Activated CD4-positive, alpha-beta T cell treated with anti-CD3 and anti-CD28 coated beads, Interleukin-2, amount 10 ng/mL, durations not matched to agents 24 days and 14 days (primary cell): ENCODE results near the gene NINJ2. TPM values are rescaled to one million over a fixed set of nuclear protein-coding genes. Genes with fewer than 3 reads are reported as not detected.

Source experiments
- DNase-seq: peaks from one replicate; pipeline ENCODE4 v3.0.0; 2022
- H3K27ac Mint-ChIP-seq: one replicate; pipeline ENCODE4 v1.8.0; 2022; ENCODE audit warnings: mild to moderate bottlenecking, mixed read lengths
- H3K27me3 Mint-ChIP-seq: one replicate; pipeline ENCODE4 v1.8.0; 2022; ENCODE audit warnings: mixed read lengths
- H3K36me3 Mint-ChIP-seq: one replicate; pipeline ENCODE4 v1.8.0; 2022; ENCODE audit warnings: low read depth, mild to moderate bottlenecking, mixed read lengths
- H3K4me1 Mint-ChIP-seq: one replicate; pipeline ENCODE4 v1.8.0; 2021; ENCODE audit warnings: mixed read lengths
- H3K4me3 Mint-ChIP-seq: one replicate; pipeline ENCODE4 v1.8.0; 2022; ENCODE audit warnings: mild to moderate bottlenecking, moderate library complexity, mixed read lengths
- H3K9me3 Mint-ChIP-seq: one replicate; pipeline ENCODE4 v1.8.0; 2021; ENCODE audit warnings: mixed read lengths
- intact Hi-C: fragments of 100-400 bp; cut with micrococcal nuclease; formaldehyde crosslinking; loops from one replicate; pipeline ENCODE4 v1.15.1; 2023
- total RNA-seq: library from RNA; stranded (reverse); gene quantifications from 2 replicates; pipeline ENCODE4 v1.2.3, GENCODE V29; 2022

NINJ2 gene
- total RNA-seq, 1 donor from 2014 or later: 4.8 TPM

DNA sequence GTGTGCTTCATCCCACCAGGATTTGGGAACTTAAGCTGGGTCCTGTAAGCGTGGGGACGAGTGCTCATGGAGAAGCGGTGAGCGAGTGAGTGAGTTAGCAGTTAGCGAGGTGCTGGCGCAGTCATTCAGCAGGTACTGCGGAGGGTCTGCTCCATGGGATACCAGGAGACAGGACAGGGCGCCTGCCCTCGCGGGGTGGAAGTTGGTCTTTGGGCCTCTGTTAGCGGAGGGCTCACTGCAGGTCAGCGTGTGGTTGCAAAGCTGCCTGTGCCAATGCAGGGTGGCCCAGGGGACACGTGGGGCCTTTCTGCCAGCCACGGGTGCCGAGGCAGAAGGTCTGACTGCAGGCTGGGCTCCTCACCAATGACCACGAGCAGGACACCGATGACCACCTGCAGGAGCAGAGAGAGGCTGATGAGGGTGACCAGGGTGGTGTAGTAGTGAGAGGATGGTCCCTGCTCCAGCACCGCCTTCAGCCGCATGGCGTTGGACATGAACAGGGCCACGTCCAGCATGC, 97.6 kb downstream of the NINJ2 start:
- Mint-ChIP-seq H3K27ac (no peak overlapping the region), H3K4me1 (peaks cover 63% of the 10 kb centered on the region), H3K4me3 (no peak overlapping the region), H3K36me3 (peaks cover 8% of the 10 kb centered on the region), H3K27me3 (no peaks in the 10 kb centered on the region), H3K9me3 (no peaks in the 10 kb centered on the region)
- intact Hi-C loops: no loop called here
- no peak for DNase-seq

DNA sequence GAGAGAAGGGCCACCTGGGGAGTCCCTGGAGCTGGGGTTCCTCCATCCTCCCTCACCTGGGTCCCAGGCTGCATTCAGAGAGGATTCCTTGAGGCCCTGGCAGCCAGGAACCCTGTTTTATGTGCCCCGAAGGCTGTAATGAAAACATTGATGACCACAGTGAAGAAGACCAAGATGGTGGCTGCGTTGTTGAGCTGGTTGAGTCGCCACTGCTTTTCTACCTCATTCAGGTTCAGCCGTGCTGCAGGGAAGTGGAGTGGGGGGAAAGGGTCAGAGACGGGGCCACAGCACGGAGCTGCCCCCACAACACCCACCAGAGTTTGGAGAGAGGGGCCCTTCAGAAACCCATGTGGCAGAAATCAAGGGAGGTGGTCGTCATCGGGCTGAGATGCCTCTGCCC, 98.1 kb downstream of the NINJ2 start:
- intact Hi-C loops: no loop called here
- no peak for DNase-seq
- no peaks in the 10 kb centered on the region for H3K9me3 Mint-ChIP-seq
- peak overlapping the region; percentile 40 for H3K27ac Mint-ChIP-seq
- H3K36me3 Mint-ChIP-seq: peaks cover 10% of the 10 kb centered on the region
- peaks cover 63% of the 10 kb centered on the region for H3K4me1 Mint-ChIP-seq
- H3K4me3 Mint-ChIP-seq: no peak overlapping the region
- H3K27me3 Mint-ChIP-seq: no peaks in the 10 kb centered on the region

DNA sequence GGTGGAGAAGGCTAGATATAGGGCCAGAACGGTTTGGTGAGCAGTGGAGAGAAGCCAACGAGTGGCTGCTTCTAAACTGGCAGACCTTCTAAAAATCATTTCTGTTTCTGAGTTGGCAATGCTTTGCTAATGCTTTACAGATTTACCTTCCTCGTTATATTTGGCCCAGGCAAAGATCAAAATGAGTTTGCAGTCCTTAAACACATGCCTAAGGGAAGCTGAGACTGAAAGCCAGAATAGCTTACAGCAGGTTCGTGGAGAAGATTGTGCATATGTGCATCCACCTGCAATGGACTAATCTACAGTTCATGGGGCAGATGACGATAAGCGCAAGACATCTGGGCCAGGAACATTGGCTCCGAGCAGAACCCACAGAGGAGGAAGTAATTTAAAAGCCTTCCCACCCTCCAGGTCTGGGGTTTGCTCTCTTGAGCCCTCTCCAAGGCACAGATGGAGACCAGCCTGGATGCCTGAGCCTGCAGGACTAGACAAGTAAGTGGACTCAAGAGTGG, 99.4 kb downstream of the NINJ2 start:
- peak overlapping the region; percentile 65 for H3K4me3 Mint-ChIP-seq
- peak overlapping the region; percentile 79 for H3K27ac Mint-ChIP-seq
- no peaks in the 10 kb centered on the region for H3K27me3 Mint-ChIP-seq
- H3K9me3 Mint-ChIP-seq: no peaks in the 10 kb centered on the region
- peaks cover 60% of the 10 kb centered on the region for H3K4me1 Mint-ChIP-seq
- intact Hi-C loops: no loop called here
- DNase-seq: no peak
- H3K36me3 Mint-ChIP-seq: peaks cover 21% of the 10 kb centered on the region

GRCh38 chr12:563250-563781, 99.9 kb downstream of the NINJ2 start:
- intact Hi-C loops: no loop called here
- Mint-ChIP-seq H3K27me3 (no peaks in the 10 kb centered on the region), H3K4me1 (peaks cover 55% of the 10 kb centered on the region), H3K36me3 (peaks cover 27% of the 10 kb centered on the region), H3K9me3 (no peaks in the 10 kb centered on the region), H3K4me3 (peak overlapping the region; percentile 65), H3K27ac (peak overlapping the region; percentile 79)
- DNase-seq: peak; percentile 91

- intact Hi-C loops: no loop called here
- H3K9me3 Mint-ChIP-seq: no peaks in the 10 kb centered on the region
- no peaks in the 10 kb centered on the region for H3K27me3 Mint-ChIP-seq
- peak overlapping the region; percentile 65 for H3K4me3 Mint-ChIP-seq
- peaks cover 53% of the 10 kb centered on the region for H3K4me1 Mint-ChIP-seq
- H3K27ac Mint-ChIP-seq: peak overlapping the region; percentile 79
- H3K36me3 Mint-ChIP-seq: peaks cover 27% of the 10 kb centered on the region
- DNase-seq: peak; percentile 73
Observed at GRCh38 chr12:562634-563033, 100.6 kb downstream of the NINJ2 start.

GRCh38 chr12:561908-562593, 101.2 kb downstream of the NINJ2 start:
- H3K4me1 Mint-ChIP-seq: peaks cover 51% of the 10 kb centered on the region
- peaks cover 29% of the 10 kb centered on the region for H3K36me3 Mint-ChIP-seq
- DNase-seq: no peak
- peak overlapping the region; percentile 71 for H3K27ac Mint-ChIP-seq
- intact Hi-C loops: no loop called here
- H3K9me3 Mint-ChIP-seq: no peaks in the 10 kb centered on the region
- H3K4me3 Mint-ChIP-seq: peak overlapping the region; percentile 39
- H3K27me3 Mint-ChIP-seq: no peaks in the 10 kb centered on the region

- Mint-ChIP-seq H3K27ac (peak overlapping the region; percentile 29), H3K36me3 (peaks cover 31% of the 10 kb centered on the region), H3K4me3 (no peak overlapping the region), H3K9me3 (no peaks in the 10 kb centered on the region), H3K4me1 (peaks cover 52% of the 10 kb centered on the region), H3K27me3 (no peaks in the 10 kb centered on the region)
- intact Hi-C loops: no loop called here
- DNase-seq: no peak
Observed at GRCh38 chr12:561391-561705, 101.9 kb downstream of the NINJ2 start.

DNA sequence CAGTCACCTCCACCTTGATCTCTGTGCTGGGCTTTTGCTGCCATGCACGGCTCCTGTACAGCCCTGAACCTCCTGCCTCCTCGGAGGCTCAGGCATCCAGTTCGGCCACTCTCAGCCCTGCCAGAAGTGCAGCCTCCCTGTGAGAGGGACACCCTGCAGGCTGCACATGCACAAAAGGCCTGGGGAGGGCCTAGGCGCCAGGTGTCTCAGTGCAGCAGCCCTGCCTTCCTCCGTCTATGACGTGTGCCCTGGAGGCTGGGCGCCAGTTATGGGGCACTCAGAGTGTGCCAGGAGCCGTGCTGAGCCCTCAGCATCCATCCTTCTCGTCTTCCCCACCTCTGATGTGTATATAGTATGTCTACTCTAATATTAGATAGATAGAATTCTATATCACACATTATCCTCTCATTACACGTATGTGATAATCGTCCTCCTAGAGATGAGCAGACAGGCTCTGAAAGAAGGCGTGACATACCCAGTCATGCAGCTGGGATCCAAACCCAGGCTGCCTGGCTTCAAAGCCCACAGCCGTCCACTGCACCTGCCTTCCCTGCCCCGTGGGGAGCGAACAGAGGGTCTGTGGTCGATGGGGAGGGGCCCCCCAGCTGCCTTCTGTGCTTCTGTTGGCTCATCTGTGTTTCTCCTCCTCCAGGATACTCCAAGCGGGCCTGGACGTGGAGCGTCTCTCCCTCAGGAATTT, 102.4 kb downstream of the NINJ2 start:
- intact Hi-C loops: no loop called here
- Mint-ChIP-seq H3K36me3 (peaks cover 33% of the 10 kb centered on the region), H3K27ac (no peak overlapping the region), H3K27me3 (no peaks in the 10 kb centered on the region), H3K4me3 (no peak overlapping the region), H3K4me1 (peaks cover 49% of the 10 kb centered on the region), H3K9me3 (no peaks in the 10 kb centered on the region)
- no peak for DNase-seq

GRCh38 chr12:559906-560455, 103.3 kb downstream of the NINJ2 start:
- Mint-ChIP-seq H3K27me3 (no peaks in the 10 kb centered on the region), H3K27ac (no peak overlapping the region), H3K9me3 (no peaks in the 10 kb centered on the region), H3K4me3 (no peak overlapping the region), H3K4me1 (peaks cover 46% of the 10 kb centered on the region), H3K36me3 (peaks cover 31% of the 10 kb centered on the region)
- DNase-seq: no peak
- intact Hi-C loops: no loop called here

DNA sequence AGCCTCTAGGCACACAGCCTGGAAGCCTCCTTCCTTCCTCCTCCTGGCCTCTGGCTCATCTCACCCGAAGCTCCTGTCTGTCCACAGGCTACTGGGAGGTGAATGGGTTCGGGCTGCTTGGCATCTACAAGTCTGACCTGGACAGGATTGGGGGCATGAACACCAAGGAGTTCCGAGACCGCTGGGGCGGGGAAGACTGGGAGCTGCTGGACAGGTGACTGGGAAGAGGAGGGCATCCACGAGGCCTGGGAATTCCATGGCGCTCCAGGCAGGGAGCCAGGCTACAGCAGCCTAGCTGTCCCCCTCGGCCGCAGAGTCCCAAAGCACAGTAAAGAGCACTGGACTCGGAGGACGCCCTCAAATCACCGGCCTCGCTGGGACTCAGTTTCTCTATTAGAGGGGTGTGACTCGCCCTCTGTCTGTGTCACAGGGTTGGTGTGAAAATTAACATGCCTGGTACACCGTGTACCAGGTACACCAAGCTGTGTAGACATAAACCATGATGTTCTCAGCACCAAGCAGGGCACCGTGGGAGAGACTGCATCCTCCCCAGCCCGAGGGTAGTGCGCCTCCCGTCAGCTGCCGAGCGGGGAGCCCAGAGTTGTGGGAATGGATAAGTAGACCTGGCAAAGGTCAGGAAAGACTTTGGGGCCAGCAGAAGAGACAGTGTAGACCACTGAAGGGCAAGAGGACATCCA, 103.9 kb downstream of the NINJ2 start:
- Mint-ChIP-seq H3K36me3 (peaks cover 31% of the 10 kb centered on the region), H3K27ac (no peak overlapping the region), H3K9me3 (no peaks in the 10 kb centered on the region), H3K27me3 (no peaks in the 10 kb centered on the region), H3K4me3 (no peak overlapping the region), H3K4me1 (peaks cover 41% of the 10 kb centered on the region)
- DNase-seq: no peak
- intact Hi-C loops: no loop called here

- Mint-ChIP-seq H3K27ac (no peak overlapping the region), H3K9me3 (no peaks in the 10 kb centered on the region), H3K4me3 (no peak overlapping the region), H3K27me3 (no peaks in the 10 kb centered on the region), H3K4me1 (peaks cover 37% of the 10 kb centered on the region), H3K36me3 (peaks cover 35% of the 10 kb centered on the region)
- intact Hi-C loops: no loop called here
- DNase-seq: no peak
Observed at GRCh38 chr12:558580-558979, 104.7 kb downstream of the NINJ2 start.

GRCh38 chr12:556498-556897, 106.7 kb downstream of the NINJ2 start:
- DNase-seq: no peak
- no peaks in the 10 kb centered on the region for H3K9me3 Mint-ChIP-seq
- H3K4me1 Mint-ChIP-seq: peaks cover 40% of the 10 kb centered on the region
- no peak overlapping the region for H3K4me3 Mint-ChIP-seq
- no peak overlapping the region for H3K27ac Mint-ChIP-seq
- H3K27me3 Mint-ChIP-seq: no peaks in the 10 kb centered on the region
- intact Hi-C loops: no loop called here
- H3K36me3 Mint-ChIP-seq: peaks cover 37% of the 10 kb centered on the region

DNA sequence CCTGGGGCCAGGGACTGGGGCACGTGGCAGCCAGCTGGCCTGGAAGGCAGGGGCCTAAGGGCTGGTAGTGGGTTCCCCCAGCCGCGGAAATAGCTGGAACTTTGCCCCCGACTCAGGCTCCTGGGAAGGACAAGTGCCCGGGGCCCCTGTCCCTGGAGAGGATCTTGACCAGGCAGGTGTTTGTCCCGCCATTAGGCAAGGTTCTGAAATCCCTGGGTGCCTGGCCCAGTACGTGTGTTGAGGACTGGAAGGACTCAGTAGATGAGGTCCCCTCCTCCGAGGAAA, 109.3 kb downstream of the NINJ2 start:
- no peak for DNase-seq
- Mint-ChIP-seq H3K36me3 (peaks cover 22% of the 10 kb centered on the region), H3K4me3 (peak overlapping the region; percentile 96), H3K27ac (peak overlapping the region; percentile 96), H3K9me3 (no peaks in the 10 kb centered on the region), H3K27me3 (no peaks in the 10 kb centered on the region), H3K4me1 (peaks cover 39% of the 10 kb centered on the region)
- intact Hi-C loops: no loop called here
